K562 (cell line): Measurements from ENCODE around the gene DHRS3. TPM values are rescaled to one million over a fixed set of nuclear protein-coding genes. Genes with fewer than 3 reads are reported as not detected.

Experiments
- ATAC-seq: fragments of 200-7000 bp; cut with Tn5 transposase; 3 replicates; pipeline ENCODE4 v1.9.1; 2020; ENCODE audit warnings: moderate library complexity
- BruUV-seq: library from RNA; stranded (reverse); fragments of 400-500 nt; replicated peaks from 2 replicates; lab custom pipeline; 2021; lab: Mats Ljungman, UMichigan
- CTCF ChIA-PET: fragments of 300-600 bp; formaldehyde crosslinking; extraction: SDS; loops from one replicate; lab custom pipeline; 2021; ENCODE audit warnings: low intra/inter-chr PET ratio; lab: Yijun Ruan, JAX
- POLR2A ChIA-PET: fragments of 300-600, 350-650 bp; sonication (Branson Sonifier 250); formaldehyde crosslinking; extraction: SDS; loops from one replicate; lab custom pipeline; 2021; ENCODE audit warnings: antibody characterized with exemption, inconsistent platforms; lab: Yijun Ruan, JAX
- DNase-seq, 4 experiments: peaks; one replicate each; pipeline versions ENCODE4 v3.0.0 to v3.0.0-alpha.2; 2011 to 2018; ENCODE audit warnings: low spot score in 3 of 4, mixed read lengths in 3 of 4; ENCODE audit errors: extremely low read depth in 1 of 4
- FAIRE-seq: peaks from 2 replicates; lab custom pipeline; 2011; peaks lifted over from hg19 to GRCh38; lab: Jason Lieb, UNC
- H2AFZ ChIP-seq: 2 replicates; pipeline ENCODE4 v1.6.0; 2011; ENCODE audit warnings: low read depth, low read length, control low read depth, inconsistent platforms
- H3K27ac ChIP-seq: fragments of 200-600 bp; 3 replicates; pipeline ENCODE4 v1.8.0; 2011; ENCODE audit warnings: low read depth, mild to moderate bottlenecking, control low read depth, inconsistent platforms, low read length, moderate library complexity, mixed read lengths; ENCODE audit errors: extremely low read depth
- H3K27me3 ChIP-seq, 2 experiments: fragments of 300-600 bp in 1 of 2; 2 replicates in 1 of 2; 3 replicates in 1 of 2; pipeline versions ENCODE4 v1.6.0 to v1.8.0; 2011; ENCODE audit warnings: inconsistent platforms in 2 of 2, low read length in 2 of 2, mild to moderate bottlenecking in 1 of 2, mixed read lengths in 1 of 2, moderate library complexity in 1 of 2; ENCODE audit not compliant: control insufficient read depth in 2 of 2, insufficient read depth in 2 of 2
- H3K36me3 ChIP-seq: fragments of 300-600 bp; 3 replicates; pipeline ENCODE4 v1.8.0; 2011; ENCODE audit warnings: mild to moderate bottlenecking, low read length, inconsistent platforms; ENCODE audit not compliant: control insufficient read depth, insufficient read depth
- H3K4me1 ChIP-seq, 2 experiments: fragments of 200-600 bp in 1 of 2; replicated peaks in 1 of 2; 2 replicates in 1 of 2; 3 replicates in 1 of 2; pipeline versions ENCODE4 v1.5.1 to v1.8.0; 2011; ENCODE audit warnings: inconsistent platforms in 2 of 2, low read length in 2 of 2, mild to moderate bottlenecking in 1 of 2, mixed read lengths in 1 of 2, moderate library complexity in 1 of 2; ENCODE audit not compliant: control insufficient read depth in 2 of 2, insufficient read depth in 2 of 2
- H3K4me2 ChIP-seq: 2 replicates; pipeline ENCODE4 v1.6.1; 2011; ENCODE audit warnings: low read length, control low read depth, inconsistent platforms, mixed read lengths; ENCODE audit not compliant: insufficient read depth
- H3K4me3 ChIP-seq: fragments of 200-600 bp; sonication (generic), shearing (Covaris generic); 2 replicates; pipeline ENCODE4 v1.5.1; 2016; ENCODE audit warnings: control low read depth, inconsistent platforms
- H3K79me2 ChIP-seq: fragments of 200-600 bp; 3 replicates; pipeline ENCODE4 v1.8.0; 2011; ENCODE audit warnings: low read length, inconsistent platforms; ENCODE audit not compliant: control insufficient read depth, insufficient read depth
- H3K9ac ChIP-seq, 2 experiments: 2 replicates each; pipeline versions ENCODE4 v1.6.0 to v1.6.1; 2011; ENCODE audit warnings: low read depth in 2 of 2, low read length in 2 of 2, control low read depth in 1 of 2, inconsistent platforms in 1 of 2, mild to moderate bottlenecking in 1 of 2, mixed read lengths in 1 of 2; ENCODE audit not compliant: insufficient read depth in 1 of 2
- H3K9me1 ChIP-seq: one replicate; pipeline ENCODE4 v1.6.0; 2011; ENCODE audit warnings: inconsistent platforms, mild to moderate bottlenecking, low read length, moderate library complexity; ENCODE audit not compliant: control insufficient read depth, insufficient read depth
- H3K9me3 ChIP-seq: replicated peaks from 2 replicates; pipeline ENCODE4 v1.5.1; 2011; ENCODE audit warnings: low read depth, low read length, inconsistent platforms; ENCODE audit not compliant: control insufficient read depth, insufficient read depth
- H4K20me1 ChIP-seq: replicated peaks from 2 replicates; pipeline ENCODE4 v1.6.1; 2011; ENCODE audit warnings: low read length, inconsistent platforms, mixed read lengths; ENCODE audit not compliant: control insufficient read depth, insufficient read depth
- BCOR ChIP-seq: fragments of 450-650 bp; IDR thresholded peaks from 2 replicates; pipeline ENCODE4 v1.6.1; 2016
- CBX1 ChIP-seq: sonication (generic); IDR thresholded peaks from 2 replicates; pipeline ENCODE4 v1.6.1; 2016; ENCODE audit warnings: antibody characterized with exemption, low read depth, mild to moderate bottlenecking
- KLF13 ChIP-seq: fragments of 450-650 bp; IDR thresholded peaks from 2 replicates; pipeline ENCODE4 v1.6.1; 2016; ENCODE audit warnings: missing genetic modification characterization, low read depth, mild to moderate bottlenecking, missing compliant biosample characterization, moderate library complexity, borderline replicate concordance
- LCOR ChIP-seq: sonication (generic); formaldehyde crosslinking; IDR thresholded peaks from 2 replicates; pipeline ENCODE4 v1.8.0; 2022; ENCODE audit warnings: mild to moderate bottlenecking, missing genetic modification reagents
- RBFOX2 ChIP-seq: fragments of 200-400 bp; formaldehyde crosslinking; IDR thresholded peaks from 2 replicates; pipeline ENCODE4 v1.6.1; 2017; ENCODE audit warnings: low read depth, mild to moderate bottlenecking, low read length, moderate library complexity
- RCOR1 ChIP-seq, 2 experiments: IDR thresholded peaks; 2 replicates each; pipeline ENCODE4 v1.6.1; 2012; ENCODE audit warnings: low read depth in 2 of 2, low read length in 2 of 2, borderline replicate concordance in 1 of 2, improper control_type of control experiment in 1 of 2
- SMARCA5 ChIP-seq: fragments of 450-650 bp; IDR thresholded peaks from 2 replicates; pipeline ENCODE4 v1.6.1; 2016
- SRF ChIP-seq, 2 experiments: fragments of 250-450, 450-650 bp in 1 of 2; sonication (Bioruptor Pico) in 1 of 2; sonication (generic) in 1 of 2; formaldehyde crosslinking; IDR thresholded peaks; 2 replicates each; pipeline versions ENCODE4 v1.5.0 to v1.5.1; 2020 to 2022; ENCODE audit warnings: mild to moderate bottlenecking in 1 of 2, missing genetic modification reagents in 1 of 2
- ZNF3 ChIP-seq: fragments of 250-450 bp; sonication (Bioruptor Pico); IDR thresholded peaks from 2 replicates; pipeline ENCODE4 v1.5.0; 2021; ENCODE audit warnings: mild to moderate bottlenecking, moderate library complexity
- ZNF507 ChIP-seq: conservative IDR thresholded peaks from 2 replicates; pipeline ENCODE4 v1.6.1; 2017; ENCODE audit warnings: missing genetic modification characterization, missing compliant biosample characterization
- WGBS: fragments of 100-300 bp; shearing (Covaris generic); methylation state at CpG from one replicate; pipeline ENCODE4 v1.1.6; 2016; ENCODE audit warnings: low coverage, mixed read lengths; ENCODE audit not compliant: insufficient coverage; ENCODE audit errors: missing lambda C conversion rate; 5-methylcytosine and 5-hydroxymethylcytosine counted together
- in situ Hi-C: fragments of 300-500 bp; cut with MboI; formaldehyde crosslinking; loops from 4 replicates; pipeline ENCODE4 v1.15.0; 2018; ENCODE audit warnings: inconsistent platforms, mixed read lengths
- intact Hi-C: fragments of 100-400 bp; cut with micrococcal nuclease; formaldehyde crosslinking; loops from 2 replicates; pipeline ENCODE4 v1.14.2; 2022
- polyA plus RNA-seq, 8 experiments: library from polyadenylated mRNA; depleted of rRNA in 4 of 8; stranded (reverse) in 5 of 8; unstranded in 3 of 8; fragments of >200 nt; fragmentation: Nextera tagmentation in 2 of 8; fragmentation: Illumina TruSeq in 1 of 8; extraction: Ambion mirVana in 2 of 8; extraction: Trizol in 1 of 8; gene quantifications; 2 replicates each; pipeline versions ENCODE4 v1.2.1 to v1.2.3, GENCODE V29; 2011 to 2014; ENCODE audit warnings: inconsistent platforms in 1 of 8, missing spikeins in 1 of 8
- total RNA-seq, 7 experiments: library from RNA; depleted of rRNA in 6 of 7; stranded (reverse); fragments of >200 nt in 6 of 7; fragmentation: Illumina TruSeq in 2 of 7; extraction: Trizol in 2 of 7; gene quantifications; 2 replicates each; pipeline versions ENCODE4 v1.2.1 to v1.2.3, GENCODE V29; 2011 to 2021; ENCODE audit warnings: low replicate concordance in 1 of 7
- TF ChIP-seq, protein P1 (sequence below): sonication (generic); formaldehyde crosslinking; IDR thresholded peaks from 2 replicates; pipeline ENCODE4 v1.4.0; 2020; ENCODE audit warnings: mild to moderate bottlenecking, missing genetic modification reagents
- TF ChIP-seq, protein P2 (sequence below): fragments of 250-450 bp; sonication (Bioruptor Pico); IDR thresholded peaks from 2 replicates; pipeline ENCODE4 v1.5.0; 2021

DHRS3 gene
- total and polyA plus RNA-seq, 9 of the 15 experiments (the other 6 are each of a cell fraction or from before 2014, with no cell fraction given) = 21.0 to 116 (median 58.7) TPM

DNA sequence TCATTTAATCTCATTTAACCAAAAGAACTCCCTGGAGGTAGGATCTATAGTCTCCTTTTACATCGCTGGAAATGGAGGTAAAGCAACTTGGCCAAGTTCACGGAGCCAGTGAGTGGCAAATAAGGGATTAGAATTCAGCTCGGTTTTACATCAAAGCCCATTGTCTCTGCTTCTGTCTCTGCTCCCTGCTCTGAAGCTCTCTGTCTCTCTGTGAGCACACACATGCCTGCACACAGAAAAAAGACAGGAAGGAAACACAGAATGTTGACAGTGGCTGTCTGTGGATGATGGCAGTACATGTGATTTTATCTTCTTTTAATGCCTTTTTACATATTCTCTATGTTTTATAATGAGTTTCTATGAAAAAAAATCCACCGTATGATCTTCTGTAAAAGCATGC lies 8.9 kb upstream of the DHRS3 start:
- no peaks in the 10 kb centered on the region for H3K36me3 ChIP-seq
- H3K79me2 ChIP-seq = no peaks in the 10 kb centered on the region
- DNase-seq (no peak), FAIRE-seq (peak; percentile 52), ATAC-seq (no peak)
- no peak for TF ChIP-seq ZNF507 (tag)
- TF ChIP-seq, protein P1, sequence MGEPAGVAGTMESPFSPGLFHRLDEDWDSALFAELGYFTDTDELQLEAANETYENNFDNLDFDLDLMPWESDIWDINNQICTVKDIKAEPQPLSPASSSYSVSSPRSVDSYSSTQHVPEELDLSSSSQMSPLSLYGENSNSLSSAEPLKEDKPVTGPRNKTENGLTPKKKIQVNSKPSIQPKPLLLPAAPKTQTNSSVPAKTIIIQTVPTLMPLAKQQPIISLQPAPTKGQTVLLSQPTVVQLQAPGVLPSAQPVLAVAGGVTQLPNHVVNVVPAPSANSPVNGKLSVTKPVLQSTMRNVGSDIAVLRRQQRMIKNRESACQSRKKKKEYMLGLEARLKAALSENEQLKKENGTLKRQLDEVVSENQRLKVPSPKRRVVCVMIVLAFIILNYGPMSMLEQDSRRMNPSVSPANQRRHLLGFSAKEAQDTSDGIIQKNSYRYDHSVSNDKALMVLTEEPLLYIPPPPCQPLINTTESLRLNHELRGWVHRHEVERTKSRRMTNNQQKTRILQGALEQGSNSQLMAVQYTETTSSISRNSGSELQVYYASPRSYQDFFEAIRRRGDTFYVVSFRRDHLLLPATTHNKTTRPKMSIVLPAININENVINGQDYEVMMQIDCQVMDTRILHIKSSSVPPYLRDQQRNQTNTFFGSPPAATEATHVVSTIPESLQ (CRISPR knock-in tag) = no peak
- H2AFZ ChIP-seq = peak overlapping the region; percentile 41; the same call in 1 of the 2 replicates
- H3K27ac ChIP-seq = no peak overlapping the region
- intact Hi-C loops = no loop called here
- WGBS = 21% methylated on average over 4 of the region's 4 CpGs
- POLR2A ChIA-PET = no interaction called here
- H3K27me3 ChIP-seq = peaks cover 2 to 14% of the 10 kb centered on the region in 2 experiments; a peak in 2 of 5 replicates
- in situ Hi-C loops = no loop called here
- H4K20me1 ChIP-seq = no peaks in the 10 kb centered on the region
- H3K9me3 ChIP-seq = no peaks in the 10 kb centered on the region
- no peaks in the 10 kb centered on the region for H3K9me1 ChIP-seq
- no peak overlapping the region for H3K4me3 ChIP-seq
- no TSS peak for BruUV-seq
- H3K4me2 ChIP-seq = no peak overlapping the region
- CTCF ChIA-PET = no interaction called here
- H3K9ac ChIP-seq = no peak overlapping the region
- peaks cover 0 to 14% of the 10 kb centered on the region in 2 experiments; a peak in 2 of 5 replicates for H3K4me1 ChIP-seq

DNA sequence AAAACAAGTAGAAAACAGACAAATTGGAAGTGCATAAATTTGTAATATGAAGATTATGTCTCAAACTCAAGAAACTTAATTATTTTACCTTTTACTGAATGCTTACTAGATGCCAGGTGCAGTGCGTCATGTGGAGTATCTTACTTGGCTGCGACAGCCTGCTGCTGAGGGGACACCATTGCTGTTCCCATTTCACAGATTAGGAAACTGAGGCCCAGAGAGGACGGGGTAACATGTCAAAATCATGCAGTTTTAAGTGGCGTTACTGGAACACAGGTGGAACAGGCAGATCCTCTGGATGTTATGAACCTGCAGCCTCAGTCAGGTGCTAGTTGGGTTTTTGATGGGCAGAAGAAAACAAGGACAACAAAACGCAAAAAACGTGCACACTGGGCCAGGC lies 7.3 kb upstream of the DHRS3 start:
- no peak overlapping the region for H3K4me3 ChIP-seq
- no peaks in the 10 kb centered on the region for H3K9me1 ChIP-seq
- intact Hi-C loops = no loop called here
- CTCF ChIA-PET = no interaction called here
- in situ Hi-C loops = no loop called here
- H3K9me3 ChIP-seq = no peaks in the 10 kb centered on the region
- 52% methylated on average over 6 of the region's 6 CpGs for WGBS
- no peak overlapping the region for H3K9ac ChIP-seq
- POLR2A ChIA-PET = no interaction called here
- H2AFZ ChIP-seq = no peak overlapping the region
- H4K20me1 ChIP-seq = no peaks in the 10 kb centered on the region
- H3K4me2 ChIP-seq = no peak overlapping the region
- no peak for ATAC-seq
- no peaks in the 10 kb centered on the region for H3K36me3 ChIP-seq
- peaks cover 5 to 7% of the 10 kb centered on the region in 2 experiments for H3K4me1 ChIP-seq
- peaks cover 3% of the 10 kb centered on the region; the same call in 1 of the 3 replicates for H3K79me2 ChIP-seq
- DNase-seq = no peak
- H3K27me3 ChIP-seq = peaks cover 0 to 3% of the 10 kb centered on the region in 2 experiments; a peak in 2 of 5 replicates
- no peak for FAIRE-seq
- BruUV-seq = no TSS peak
- H3K27ac ChIP-seq = no peak overlapping the region
- TF ChIP-seq SMARCA5 = peak; percentile 74; the same call in 1 of the 2 replicates
- TF ChIP-seq BCOR = peak; percentile 95
- TF ChIP-seq ZNF3 (CRISPR knock-in tag) = no peak
- no peak for TF ChIP-seq RBFOX2
- peak in 1 of 2 experiments; percentile 57; a peak in 1 of 4 replicates for TF ChIP-seq RCOR1 (IDR thresholded peaks at IDR 0.05; ENCODE audit: borderline replicate concordance in 1 of 2, low read depth in 2 of 2, low read length in 2 of 2)
- TF ChIP-seq SRF (CRISPR knock-in tag; IDR thresholded peaks at IDR 0.05) = no peak
- no peak for TF ChIP-seq LCOR (CRISPR knock-in tag)
- 0 out of 2 replicates have a peak, but pooled peaks have one; percentile 51 for TF ChIP-seq CBX1
- no peak for TF ChIP-seq KLF13 (tag)
- TF ChIP-seq, protein P2, sequence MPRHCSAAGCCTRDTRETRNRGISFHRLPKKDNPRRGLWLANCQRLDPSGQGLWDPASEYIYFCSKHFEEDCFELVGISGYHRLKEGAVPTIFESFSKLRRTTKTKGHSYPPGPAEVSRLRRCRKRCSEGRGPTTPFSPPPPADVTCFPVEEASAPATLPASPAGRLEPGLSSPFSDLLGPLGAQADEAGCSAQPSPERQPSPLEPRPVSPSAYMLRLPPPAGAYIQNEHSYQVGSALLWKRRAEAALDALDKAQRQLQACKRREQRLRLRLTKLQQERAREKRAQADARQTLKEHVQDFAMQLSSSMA (CRISPR knock-in tag) = no peak
